K562 (cell line): ENCODE measurements around the gene CHERP. TPM values are rescaled to one million over a fixed set of nuclear protein-coding genes. Genes with fewer than 3 reads are reported as not detected.

Experiments
- ATF7 ChIP-seq: fragments of 450-650 bp; IDR thresholded peaks from 2 replicates; pipeline ENCODE4 v1.7.1; 2014; ENCODE audit warnings: mild to moderate bottlenecking, moderate library complexity
- CBFA2T3 ChIP-seq: fragments of 450-650 bp; IDR thresholded peaks from 2 replicates; pipeline ENCODE4 v1.6.1; 2017
- ELF4 ChIP-seq: fragments of 450-650 bp; formaldehyde crosslinking; IDR thresholded peaks from 2 replicates; pipeline ENCODE4 v1.4.0; 2022; ENCODE audit warnings: missing genetic modification characterization
- MECOM ChIP-seq: fragments of 250-450 bp; sonication (Bioruptor Pico); IDR thresholded peaks from 2 replicates; pipeline ENCODE4 v1.8.0; 2022; ENCODE audit warnings: inconsistent platforms
- STAG1 ChIP-seq: sonication (generic); formaldehyde crosslinking; IDR thresholded peaks from 2 replicates; pipeline ENCODE4 v1.5.0; 2020; ENCODE audit warnings: missing genetic modification reagents, borderline replicate concordance
- TAF9B ChIP-seq: fragments of 450-650 bp; IDR thresholded peaks from 2 replicates; pipeline ENCODE4 v1.6.1; 2018; ENCODE audit warnings: mild to moderate bottlenecking; ENCODE audit not compliant: partially characterized antibody
- TFAM ChIP-seq: fragments of 250-450 bp; sonication (Bioruptor Pico); conservative IDR thresholded peaks from 2 replicates; pipeline ENCODE4 v1.5.0; 2021; ENCODE audit warnings: mild to moderate bottlenecking, moderate library complexity
- ZFX ChIP-seq: sonication (generic); formaldehyde crosslinking; IDR thresholded peaks from 2 replicates; pipeline ENCODE4 v1.8.0; 2022; ENCODE audit warnings: mild to moderate bottlenecking, missing genetic modification reagents, moderate library complexity
- ZNF324 ChIP-seq: fragments of 250-450 bp; sonication (Bioruptor Pico); IDR thresholded peaks from 2 replicates; pipeline ENCODE4 v1.4.0; 2020; ENCODE audit warnings: mild to moderate bottlenecking
- ZNF57 ChIP-seq: fragments of 450-650 bp; formaldehyde crosslinking; IDR thresholded peaks from 2 replicates; pipeline ENCODE4 v1.4.0; 2020; ENCODE audit warnings: mild to moderate bottlenecking, moderate library complexity
- polyA plus RNA-seq, 8 experiments: library from polyadenylated mRNA; depleted of rRNA in 4 of 8; stranded (reverse) in 5 of 8; unstranded in 3 of 8; fragments of >200 nt; fragmentation: Nextera tagmentation in 2 of 8; fragmentation: Illumina TruSeq in 1 of 8; extraction: Ambion mirVana in 2 of 8; extraction: Trizol in 1 of 8; gene quantifications; 2 replicates each; pipeline versions ENCODE4 v1.2.1 to v1.2.3, GENCODE V29; 2011 to 2014; ENCODE audit warnings: inconsistent platforms in 1 of 8, missing spikeins in 1 of 8
- total RNA-seq, 7 experiments: library from RNA; depleted of rRNA in 6 of 7; stranded (reverse); fragments of >200 nt in 6 of 7; fragmentation: Illumina TruSeq in 2 of 7; extraction: Trizol in 2 of 7; gene quantifications; 2 replicates each; pipeline versions ENCODE4 v1.2.1 to v1.2.3, GENCODE V29; 2011 to 2021; ENCODE audit warnings: low replicate concordance in 1 of 7
- TF ChIP-seq, protein P1 (sequence below), 2 experiments: fragments of 250-450 bp in 1 of 2; fragments of 450-650 bp in 1 of 2; sonication (Bioruptor Pico) in 1 of 2; IDR thresholded peaks; 2 replicates each; pipeline versions ENCODE4 v1.6.1 to v1.8.0; 2016 to 2021; ENCODE audit warnings: mild to moderate bottlenecking in 2 of 2, moderate library complexity in 2 of 2, missing compliant biosample characterization in 1 of 2, missing genetic modification characterization in 1 of 2
- TF ChIP-seq, protein P2 (sequence below), 2 experiments: IDR thresholded peaks in 1 of 2; conservative IDR thresholded peaks in 1 of 2; 2 replicates each; pipeline ENCODE4 v1.6.1; 2016; ENCODE audit warnings: low read depth in 2 of 2, mild to moderate bottlenecking in 1 of 2, missing compliant biosample characterization in 1 of 2, missing genetic modification characterization in 1 of 2, moderate library complexity in 1 of 2
- TF ChIP-seq, protein P3 (sequence below): fragments of 450-650 bp; IDR thresholded peaks from 2 replicates; pipeline ENCODE4 v1.6.1; 2016; ENCODE audit warnings: low read depth

The CHERP gene
- total and polyA plus RNA-seq, 9 of the 15 experiments (the other 6 are each of a cell fraction or from before 2014, with no cell fraction given): 0.60 to 85.1 (median 7.8) TPM

DNA sequence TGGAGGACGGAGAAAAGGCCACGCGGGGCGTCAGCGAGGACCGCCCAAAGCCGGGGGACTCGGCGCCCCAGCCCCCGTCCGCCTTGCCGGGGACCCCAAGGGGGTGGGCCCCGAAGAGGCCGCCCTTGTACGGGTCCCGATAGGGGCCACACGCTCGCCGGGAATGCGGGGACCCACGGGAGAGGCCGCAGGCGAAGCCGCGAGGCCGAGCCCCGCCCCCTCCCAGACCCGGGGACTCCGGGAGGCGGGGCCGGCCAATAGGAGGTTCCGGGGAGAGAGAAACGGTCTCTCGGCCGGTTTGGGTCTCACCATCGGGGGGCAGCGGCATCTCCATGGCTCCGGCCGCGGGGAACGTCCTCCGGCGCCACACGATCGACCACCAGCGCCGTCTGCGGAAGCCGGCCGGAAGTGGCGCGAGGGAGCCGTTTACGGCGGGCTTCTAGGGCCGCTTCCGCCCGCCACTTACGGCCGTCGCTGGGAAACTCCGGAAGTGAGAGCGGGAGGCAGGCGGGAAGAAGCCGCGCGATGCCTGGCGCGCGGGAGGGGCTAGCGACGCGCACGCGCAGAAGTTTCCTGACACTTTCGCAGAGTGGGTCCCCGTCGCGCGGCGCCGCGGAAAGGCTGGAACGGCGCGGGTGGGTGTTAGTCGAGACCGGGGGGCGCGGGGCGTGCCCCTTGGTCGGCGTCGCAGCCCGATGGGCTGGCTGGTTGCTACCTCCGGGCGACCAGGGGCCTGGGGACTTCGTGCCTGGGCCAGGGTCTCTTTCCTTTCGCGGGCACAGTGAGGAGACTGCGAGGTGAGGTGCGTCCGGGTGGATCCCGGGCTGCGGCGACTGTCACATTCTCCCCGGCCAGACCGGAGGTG, at the start of gene CHERP (continued):
- TF ChIP-seq, protein P1, sequence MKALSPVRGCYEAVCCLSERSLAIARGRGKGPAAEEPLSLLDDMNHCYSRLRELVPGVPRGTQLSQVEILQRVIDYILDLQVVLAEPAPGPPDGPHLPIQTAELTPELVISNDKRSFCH (CRISPR knock-in tag; IDR thresholded peaks at IDR 0.05): no peak
- TF ChIP-seq, protein P1 (tag; IDR thresholded peaks at IDR 0.05): no peak
- no peak for TF ChIP-seq TFAM (CRISPR knock-in tag)
- 0 out of 2 replicates have a peak, but pooled peaks have one; percentile 6 for TF ChIP-seq ELF4 (CRISPR knock-in tag)
- TF ChIP-seq TAF9B: peak; percentile 66
- no peak for TF ChIP-seq ZNF57 (CRISPR knock-in tag)
- no peak for TF ChIP-seq MECOM
- TF ChIP-seq, protein P2, sequence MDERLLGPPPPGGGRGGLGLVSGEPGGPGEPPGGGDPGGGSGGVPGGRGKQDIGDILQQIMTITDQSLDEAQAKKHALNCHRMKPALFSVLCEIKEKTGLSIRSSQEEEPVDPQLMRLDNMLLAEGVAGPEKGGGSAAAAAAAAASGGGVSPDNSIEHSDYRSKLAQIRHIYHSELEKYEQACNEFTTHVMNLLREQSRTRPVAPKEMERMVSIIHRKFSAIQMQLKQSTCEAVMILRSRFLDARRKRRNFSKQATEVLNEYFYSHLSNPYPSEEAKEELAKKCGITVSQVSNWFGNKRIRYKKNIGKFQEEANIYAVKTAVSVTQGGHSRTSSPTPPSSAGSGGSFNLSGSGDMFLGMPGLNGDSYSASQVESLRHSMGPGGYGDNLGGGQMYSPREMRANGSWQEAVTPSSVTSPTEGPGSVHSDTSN (CRISPR knock-in tag; IDR thresholded peaks at IDR 0.05; ENCODE audit: low read depth): no peak
- TF ChIP-seq, protein P2 (tag; conservative IDR thresholded peaks at IDR 0.05; ENCODE audit: low read depth): no peak
- peak; percentile 74 for TF ChIP-seq ZFX (CRISPR knock-in tag)
- peak; percentile 74 for TF ChIP-seq ATF7
- TF ChIP-seq CBFA2T3: no peak
- TF ChIP-seq, protein P3, sequence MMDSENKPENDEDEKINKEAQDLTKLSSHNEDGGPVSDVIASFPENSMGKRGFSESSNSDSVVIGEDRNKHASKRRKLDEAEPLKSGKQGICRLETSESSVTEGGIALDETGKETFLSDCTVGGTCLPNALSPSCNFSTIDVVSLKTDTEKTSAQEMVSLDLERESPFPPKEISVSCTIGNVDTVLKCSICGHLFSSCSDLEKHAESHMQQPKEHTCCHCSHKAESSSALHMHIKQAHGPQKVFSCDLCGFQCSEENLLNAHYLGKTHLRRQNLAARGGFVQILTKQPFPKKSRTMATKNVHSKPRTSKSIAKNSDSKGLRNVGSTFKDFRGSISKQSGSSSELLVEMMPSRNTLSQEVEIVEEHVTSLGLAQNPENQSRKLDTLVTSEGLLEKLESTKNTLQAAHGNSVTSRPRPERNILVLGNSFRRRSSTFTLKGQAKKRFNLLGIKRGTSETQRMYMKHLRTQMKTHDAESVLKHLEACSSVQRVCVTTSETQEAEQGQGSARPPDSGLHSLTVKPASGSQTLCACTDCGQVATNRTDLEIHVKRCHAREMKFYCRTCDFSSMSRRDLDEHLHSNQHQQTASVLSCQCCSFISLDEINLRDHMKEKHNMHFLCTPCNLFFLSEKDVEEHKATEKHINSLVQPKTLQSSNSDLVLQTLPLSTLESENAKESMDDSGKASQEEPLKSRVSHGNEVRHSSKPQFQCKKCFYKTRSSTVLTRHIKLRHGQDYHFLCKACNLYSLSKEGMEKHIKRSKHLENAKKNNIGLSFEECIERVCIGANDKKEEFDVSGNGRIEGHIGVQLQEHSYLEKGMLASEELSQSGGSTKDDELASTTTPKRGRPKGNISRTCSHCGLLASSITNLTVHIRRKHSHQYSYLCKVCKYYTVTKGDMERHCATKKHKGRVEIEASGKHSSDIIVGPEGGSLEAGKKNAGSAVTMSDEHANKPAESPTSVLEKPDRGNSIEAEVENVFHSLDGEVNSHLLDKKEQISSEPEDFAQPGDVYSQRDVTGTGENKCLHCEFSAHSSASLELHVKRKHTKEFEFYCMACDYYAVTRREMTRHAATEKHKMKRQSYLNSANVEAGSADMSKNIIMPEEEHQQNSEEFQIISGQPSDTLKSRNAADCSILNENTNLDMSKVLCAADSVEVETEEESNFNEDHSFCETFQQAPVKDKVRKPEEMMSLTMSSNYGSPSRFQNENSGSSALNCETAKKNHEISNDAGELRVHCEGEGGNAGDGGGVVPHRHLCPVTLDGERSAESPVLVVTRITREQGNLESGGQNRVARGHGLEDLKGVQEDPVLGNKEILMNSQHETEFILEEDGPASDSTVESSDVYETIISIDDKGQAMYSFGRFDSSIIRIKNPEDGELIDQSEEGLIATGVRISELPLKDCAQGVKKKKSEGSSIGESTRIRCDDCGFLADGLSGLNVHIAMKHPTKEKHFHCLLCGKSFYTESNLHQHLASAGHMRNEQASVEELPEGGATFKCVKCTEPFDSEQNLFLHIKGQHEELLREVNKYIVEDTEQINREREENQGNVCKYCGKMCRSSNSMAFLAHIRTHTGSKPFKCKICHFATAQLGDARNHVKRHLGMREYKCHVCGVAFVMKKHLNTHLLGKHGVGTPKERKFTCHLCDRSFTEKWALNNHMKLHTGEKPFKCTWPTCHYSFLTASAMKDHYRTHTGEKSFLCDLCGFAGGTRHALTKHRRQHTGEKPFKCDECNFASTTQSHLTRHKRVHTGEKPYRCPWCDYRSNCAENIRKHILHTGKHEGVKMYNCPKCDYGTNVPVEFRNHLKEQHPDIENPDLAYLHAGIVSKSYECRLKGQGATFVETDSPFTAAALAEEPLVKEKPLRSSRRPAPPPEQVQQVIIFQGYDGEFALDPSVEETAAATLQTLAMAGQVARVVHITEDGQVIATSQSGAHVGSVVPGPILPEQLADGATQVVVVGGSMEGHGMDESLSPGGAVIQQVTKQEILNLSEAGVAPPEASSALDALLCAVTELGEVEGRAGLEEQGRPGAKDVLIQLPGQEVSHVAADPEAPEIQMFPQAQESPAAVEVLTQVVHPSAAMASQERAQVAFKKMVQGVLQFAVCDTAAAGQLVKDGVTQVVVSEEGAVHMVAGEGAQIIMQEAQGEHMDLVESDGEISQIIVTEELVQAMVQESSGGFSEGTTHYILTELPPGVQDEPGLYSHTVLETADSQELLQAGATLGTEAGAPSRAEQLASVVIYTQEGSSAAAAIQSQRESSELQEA: peak; percentile 90
- no peak for TF ChIP-seq STAG1 (CRISPR knock-in tag)
- no peak for TF ChIP-seq ZNF324 (CRISPR knock-in tag)
